GM19025 (cell line): ENCODE measurements around the gene PPT1.
"Not testable (repeated sequence)": the region's sequence is repeated elsewhere in the genome, so short reads cannot be mapped to it uniquely, and the experiment has no call there.

Experiments
- ATAC-seq: cut with Tn5 transposase; IDR thresholded peaks from one replicate; pipeline ENCODE4 v1.9.1; 2021; ENCODE audit warnings: mild to moderate bottlenecking, low read depth, moderate library complexity; ENCODE audit not compliant: unreplicated experiment

PPT1 gene

GRCh38 chr1:40057310-40058030, 39.6 kb downstream of the PPT1 start:
- ATAC-seq, result no peak

- ATAC-seq, result no peak
Measured at GRCh38 chr1:40056519-40057309, 40.3 kb downstream of the PPT1 start.

- no peak for ATAC-seq
Measured at GRCh38 chr1:40053138-40053887, 43.7 kb downstream of the PPT1 start.

GRCh38 chr1:40050863-40051262, 46.2 kb downstream of the PPT1 start:
- no peak for ATAC-seq

GRCh38 chr1:40049725-40050124, 47.3 kb downstream of the PPT1 start:
- no peak for ATAC-seq

- ATAC-seq, result no peak
Measured at GRCh38 chr1:40047769-40048168, 49.3 kb downstream of the PPT1 start.

- ATAC-seq, result no peak
Measured at GRCh38 chr1:40047276-40047675, 49.8 kb downstream of the PPT1 start.

- no peak for ATAC-seq
Measured at GRCh38 chr1:40045766-40046165, 51.3 kb downstream of the PPT1 start.

GRCh38 chr1:40045182-40045581, 51.9 kb downstream of the PPT1 start:
- no peak for ATAC-seq

- no peak for ATAC-seq
Measured at GRCh38 chr1:40044110-40044509, 52.9 kb downstream of the PPT1 start.

GRCh38 chr1:40042341-40042740, 54.7 kb downstream of the PPT1 start:
- ATAC-seq, result no peak

GRCh38 chr1:40041466-40041838, 55.6 kb downstream of the PPT1 start:
- no peak for ATAC-seq

- peak; percentile 78 for ATAC-seq
Measured at GRCh38 chr1:40040511-40041465, 56.3 kb downstream of the PPT1 start, which contains the start of gene CAP1. CAP1 (plus strand) TSS chr1:40040729; CDS start chr1:40059347, 18,618 bp downstream.

GRCh38 chr1:40039757-40040510, 57.1 kb downstream of the PPT1 start:
- peak; percentile 48 for ATAC-seq

- ATAC-seq, result peak; percentile 0
Measured at GRCh38 chr1:40039245-40039756, 57.8 kb downstream of the PPT1 start.

- ATAC-seq, result no peak
Measured at GRCh38 chr1:40038697-40039096, 58.4 kb downstream of the PPT1 start.

GRCh38 chr1:40037254-40037653, 59.8 kb downstream of the PPT1 start:
- ATAC-seq, result not testable (repeated sequence)

GRCh38 chr1:40036574-40036973, 60.5 kb downstream of the PPT1 start:
- no peak for ATAC-seq

GRCh38 chr1:40034869-40035268, 62.2 kb downstream of the PPT1 start:
- ATAC-seq, result no peak
